NT2/D1 (cell line): ENCODE results near the gene TGFBR3.

Experiments used
- DNase-seq: peaks from one replicate; pipeline ENCODE4 v3.0.0-alpha.2; 2011; ENCODE audit warnings: low read depth, low spot score
- H3K27me3 ChIP-seq: 2 replicates; pipeline ENCODE4 v1.6.0; 2011; ENCODE audit warnings: mild to moderate bottlenecking; ENCODE audit not compliant: insufficient read length, insufficient read depth
- H3K36me3 ChIP-seq: 2 replicates; pipeline ENCODE4 v1.6.1; 2011; ENCODE audit warnings: mild to moderate bottlenecking, low read length, mixed read lengths; ENCODE audit not compliant: insufficient read depth, insufficient read length
- H3K4me1 ChIP-seq: 2 replicates; pipeline ENCODE4 v1.5.1; 2011; ENCODE audit not compliant: insufficient read depth, insufficient read length
- H3K4me3 ChIP-seq: 2 replicates; pipeline ENCODE4 v1.5.1; 2011; ENCODE audit warnings: low read depth; ENCODE audit not compliant: insufficient read length
- H3K9ac ChIP-seq: 2 replicates; pipeline ENCODE4 v1.6.0; 2011; ENCODE audit warnings: low read depth; ENCODE audit not compliant: insufficient read length
- H3K9me3 ChIP-seq: 2 replicates; pipeline ENCODE4 v1.5.1; 2011; ENCODE audit warnings: mild to moderate bottlenecking, low read length; ENCODE audit not compliant: insufficient read depth
- SUZ12 ChIP-seq: IDR thresholded peaks from 2 replicates; pipeline ENCODE4 v1.6.1; 2011; ENCODE audit not compliant: insufficient read length, insufficient read depth; ENCODE audit errors: extremely low read depth
- YY1 ChIP-seq: IDR thresholded peaks from 2 replicates; pipeline ENCODE4 v1.6.1; 2011; ENCODE audit not compliant: insufficient read length, insufficient read depth
- ZNF274 ChIP-seq: IDR thresholded peaks from 2 replicates; pipeline ENCODE4 v1.6.1; 2011; ENCODE audit warnings: mild to moderate bottlenecking, low read depth, low read length

TGFBR3 gene

DNA sequence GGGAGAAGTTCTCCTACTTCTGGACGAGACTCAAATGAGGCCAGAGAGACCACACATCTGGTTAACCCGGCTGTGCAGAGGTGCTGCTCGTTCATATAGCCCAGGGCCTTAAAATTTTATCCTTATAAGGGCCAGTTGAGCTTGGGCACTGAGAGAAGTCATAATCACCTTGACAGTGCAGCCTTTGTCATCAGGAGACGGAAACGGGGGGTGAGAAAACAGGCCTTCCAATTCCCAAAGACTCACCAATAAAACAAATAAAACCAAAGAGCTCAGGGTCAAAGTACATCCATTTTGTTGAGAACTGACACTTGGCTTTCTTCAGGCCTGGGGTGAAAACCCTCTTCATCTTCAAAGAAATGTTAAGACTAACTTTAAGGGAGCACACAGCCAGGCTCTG lies 167.1 kb downstream of the TGFBR3 start:
- no peaks in the 10 kb centered on the region for H3K27me3 ChIP-seq
- no peak overlapping the region for H3K9ac ChIP-seq
- H3K4me3 ChIP-seq: no peak overlapping the region
- H3K4me1 ChIP-seq: peaks cover 3% of the 10 kb centered on the region
- DNase-seq: no peak
- TF ChIP-seq ZNF274 (no peak), YY1 (no peak), SUZ12 (no peak)
- peaks cover 20% of the 10 kb centered on the region for H3K36me3 ChIP-seq
- no peaks in the 10 kb centered on the region for H3K9me3 ChIP-seq

DNA sequence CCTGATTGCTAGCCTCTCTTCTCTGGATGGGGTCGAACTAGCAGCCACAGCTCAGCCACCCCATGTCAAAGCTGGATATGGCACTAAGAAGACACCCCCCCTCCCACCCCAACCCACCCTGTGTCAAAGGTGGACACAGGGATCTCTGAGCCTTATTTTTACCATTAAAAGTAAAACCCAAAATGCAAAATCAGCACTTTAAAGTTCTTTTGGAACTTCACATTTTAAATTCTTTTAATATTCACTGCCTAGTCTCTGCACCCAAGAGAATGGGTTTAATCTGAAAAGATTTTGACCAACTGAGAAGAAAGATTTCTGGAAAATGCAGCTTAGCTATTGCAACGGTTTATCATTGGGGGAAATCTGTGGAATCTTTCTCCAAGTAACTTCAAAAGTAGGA lies 167.6 kb downstream of the TGFBR3 start:
- Histone ChIP-seq H3K4me3 (no peak overlapping the region), H3K36me3 (peaks cover 20% of the 10 kb centered on the region), H3K9ac (no peak overlapping the region), H3K4me1 (peaks cover 3% of the 10 kb centered on the region), H3K27me3 (no peaks in the 10 kb centered on the region), H3K9me3 (no peaks in the 10 kb centered on the region)
- TF ChIP-seq YY1 (no peak), ZNF274 (no peak), SUZ12 (no peak)
- DNase-seq: no peak

- TF ChIP-seq ZNF274 (no peak), SUZ12 (no peak), YY1 (no peak)
- Histone ChIP-seq H3K4me1 (peaks cover 5% of the 10 kb centered on the region), H3K4me3 (no peak overlapping the region), H3K27me3 (no peaks in the 10 kb centered on the region), H3K9me3 (no peaks in the 10 kb centered on the region), H3K36me3 (peaks cover 20% of the 10 kb centered on the region), H3K9ac (no peak overlapping the region)
- DNase-seq: no peak
Observed at GRCh38 chr1:91717839-91718238, 168.1 kb downstream of the TGFBR3 start.

DNA sequence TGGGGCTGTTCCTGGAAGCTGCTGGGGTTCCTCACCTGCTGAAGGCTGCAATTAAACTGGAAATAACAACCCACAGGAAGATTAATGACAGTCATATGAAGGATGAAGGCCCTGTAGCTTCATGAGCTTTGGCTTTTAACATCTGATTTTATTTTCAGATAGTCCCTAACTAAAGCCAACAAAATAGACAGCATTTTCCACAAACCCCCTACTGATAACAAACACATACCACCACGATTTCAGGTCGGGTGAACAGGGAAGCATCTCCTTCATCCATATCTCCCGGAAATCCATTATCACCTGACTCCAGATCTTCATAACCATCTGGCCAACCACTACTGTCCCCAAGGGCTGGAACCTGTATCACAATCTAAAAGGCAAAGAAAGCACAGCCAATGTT lies 169.6 kb downstream of the TGFBR3 start:
- Histone ChIP-seq H3K4me3 (no peak overlapping the region), H3K36me3 (peaks cover 24% of the 10 kb centered on the region), H3K9me3 (no peaks in the 10 kb centered on the region), H3K9ac (no peak overlapping the region), H3K27me3 (no peaks in the 10 kb centered on the region), H3K4me1 (peaks cover 5% of the 10 kb centered on the region)
- DNase-seq: no peak
- TF ChIP-seq YY1 (no peak), SUZ12 (no peak), ZNF274 (no peak)

- Histone ChIP-seq H3K9ac (no peak overlapping the region), H3K4me1 (peaks cover 5% of the 10 kb centered on the region), H3K4me3 (no peak overlapping the region), H3K36me3 (peaks cover 25% of the 10 kb centered on the region), H3K9me3 (no peaks in the 10 kb centered on the region), H3K27me3 (no peaks in the 10 kb centered on the region)
- TF ChIP-seq ZNF274 (no peak), YY1 (no peak), SUZ12 (no peak)
- DNase-seq: no peak
Observed at GRCh38 chr1:91715416-91716000, 170.4 kb downstream of the TGFBR3 start.

GRCh38 chr1:91714867-91715381 lies 171.0 kb downstream of the TGFBR3 start:
- TF ChIP-seq SUZ12: no peak
- no peak for TF ChIP-seq ZNF274
- no peak for TF ChIP-seq YY1

GRCh38 chr1:91712981-91713841 lies 172.7 kb downstream of the TGFBR3 start:
- Histone ChIP-seq H3K4me1 (peaks cover 5% of the 10 kb centered on the region), H3K27me3 (no peaks in the 10 kb centered on the region), H3K9me3 (no peaks in the 10 kb centered on the region), H3K4me3 (no peak overlapping the region), H3K36me3 (peaks cover 14% of the 10 kb centered on the region), H3K9ac (no peak overlapping the region)
- DNase-seq: no peak
- TF ChIP-seq YY1 (no peak), ZNF274 (no peak), SUZ12 (no peak)

More at GRCh38 chr1:91714867-91715381, 171.0 kb downstream of the TGFBR3 start:
- Histone ChIP-seq H3K27me3 (no peaks in the 10 kb centered on the region), H3K9me3 (no peaks in the 10 kb centered on the region), H3K4me3 (no peak overlapping the region), H3K4me1 (peaks cover 5% of the 10 kb centered on the region), H3K9ac (no peak overlapping the region), H3K36me3 (peaks cover 23% of the 10 kb centered on the region)
- DNase-seq: no peak
